ENCODE data around the gene MSGN1. TPM values are rescaled to one million over a fixed set of nuclear protein-coding genes. Genes with fewer than 3 reads are reported as not detected.

Gene MSGN1
- total RNA-seq, 1 donor from 2014 or later: not detected

GRCh38 chr2:17792515-17792914 is 23.7 kb upstream of the MSGN1 start:
- no peak overlapping the region for H3K27ac ChIP-seq
- no peak for TF ChIP-seq CTCF (IDR thresholded peaks at IDR 0.05)
- no peaks in the 10 kb centered on the region for H3K36me3 ChIP-seq
- H3K27me3 ChIP-seq: no peaks in the 10 kb centered on the region
- DNase-seq (ENCODE audit: low spot score in 2 of 2): no peak
- H3K4me3 ChIP-seq: no peak overlapping the region
- no peaks in the 10 kb centered on the region for H3K4me1 ChIP-seq
- no peaks in the 10 kb centered on the region for H3K9me3 ChIP-seq
- intact Hi-C loops (cut with DNase I): no loop called here

GRCh38 chr2:17793296-17793695 is 23.0 kb upstream of the MSGN1 start:
- TF ChIP-seq CTCF (IDR thresholded peaks at IDR 0.05): no peak
- H3K27me3 ChIP-seq: no peaks in the 10 kb centered on the region
- no peaks in the 10 kb centered on the region for H3K4me1 ChIP-seq
- no peak overlapping the region for H3K4me3 ChIP-seq
- DNase-seq (ENCODE audit: low spot score in 2 of 2): no peak
- H3K9me3 ChIP-seq: no peaks in the 10 kb centered on the region
- no peaks in the 10 kb centered on the region for H3K36me3 ChIP-seq
- intact Hi-C loops (cut with DNase I): no loop called here
- H3K27ac ChIP-seq: no peak overlapping the region

GRCh38 chr2:17793803-17794354 is 22.4 kb upstream of the MSGN1 start:
- no peaks in the 10 kb centered on the region for H3K27me3 ChIP-seq
- intact Hi-C loops (cut with DNase I): no loop called here
- H3K27ac ChIP-seq: no peak overlapping the region
- H3K9me3 ChIP-seq: no peaks in the 10 kb centered on the region
- H3K4me1 ChIP-seq: no peaks in the 10 kb centered on the region
- no peak for TF ChIP-seq CTCF (IDR thresholded peaks at IDR 0.05)
- DNase-seq (ENCODE audit: low spot score in 2 of 2): no peak
- no peak overlapping the region for H3K4me3 ChIP-seq
- no peaks in the 10 kb centered on the region for H3K36me3 ChIP-seq

GRCh38 chr2:17795309-17795708 is 21.0 kb upstream of the MSGN1 start:
- DNase-seq (ENCODE audit: low spot score in 2 of 2): no peak
- no peak for TF ChIP-seq CTCF (IDR thresholded peaks at IDR 0.05)
- Histone ChIP-seq H3K36me3 (no peaks in the 10 kb centered on the region), H3K4me3 (no peak overlapping the region), H3K4me1 (no peaks in the 10 kb centered on the region), H3K9me3 (no peaks in the 10 kb centered on the region), H3K27me3 (no peaks in the 10 kb centered on the region), H3K27ac (no peak overlapping the region)
- intact Hi-C loops (cut with DNase I): no loop called here

GRCh38 chr2:17798338-17798737 is 17.9 kb upstream of the MSGN1 start:
- no peak for DNase-seq (ENCODE audit: low spot score in 2 of 2)
- H3K9me3 ChIP-seq: no peaks in the 10 kb centered on the region
- no peaks in the 10 kb centered on the region for H3K36me3 ChIP-seq
- no peak overlapping the region for H3K4me3 ChIP-seq
- no peak overlapping the region for H3K27ac ChIP-seq
- no peaks in the 10 kb centered on the region for H3K4me1 ChIP-seq
- H3K27me3 ChIP-seq: no peaks in the 10 kb centered on the region
- intact Hi-C loops (cut with DNase I): no loop called here
- TF ChIP-seq CTCF (IDR thresholded peaks at IDR 0.05): no peak

Data from ascending aorta (tissue), 2 donors.